Measurements from ENCODE around the gene SYP. TPM values are rescaled to one million over a fixed set of nuclear protein-coding genes. Genes with fewer than 3 reads are reported as not detected.

Gene SYP
- total RNA-seq (2014; rRNA removed; shearing (Covaris generic)), result 2.2 and 2.3 TPM in 2 replicates

DNA sequence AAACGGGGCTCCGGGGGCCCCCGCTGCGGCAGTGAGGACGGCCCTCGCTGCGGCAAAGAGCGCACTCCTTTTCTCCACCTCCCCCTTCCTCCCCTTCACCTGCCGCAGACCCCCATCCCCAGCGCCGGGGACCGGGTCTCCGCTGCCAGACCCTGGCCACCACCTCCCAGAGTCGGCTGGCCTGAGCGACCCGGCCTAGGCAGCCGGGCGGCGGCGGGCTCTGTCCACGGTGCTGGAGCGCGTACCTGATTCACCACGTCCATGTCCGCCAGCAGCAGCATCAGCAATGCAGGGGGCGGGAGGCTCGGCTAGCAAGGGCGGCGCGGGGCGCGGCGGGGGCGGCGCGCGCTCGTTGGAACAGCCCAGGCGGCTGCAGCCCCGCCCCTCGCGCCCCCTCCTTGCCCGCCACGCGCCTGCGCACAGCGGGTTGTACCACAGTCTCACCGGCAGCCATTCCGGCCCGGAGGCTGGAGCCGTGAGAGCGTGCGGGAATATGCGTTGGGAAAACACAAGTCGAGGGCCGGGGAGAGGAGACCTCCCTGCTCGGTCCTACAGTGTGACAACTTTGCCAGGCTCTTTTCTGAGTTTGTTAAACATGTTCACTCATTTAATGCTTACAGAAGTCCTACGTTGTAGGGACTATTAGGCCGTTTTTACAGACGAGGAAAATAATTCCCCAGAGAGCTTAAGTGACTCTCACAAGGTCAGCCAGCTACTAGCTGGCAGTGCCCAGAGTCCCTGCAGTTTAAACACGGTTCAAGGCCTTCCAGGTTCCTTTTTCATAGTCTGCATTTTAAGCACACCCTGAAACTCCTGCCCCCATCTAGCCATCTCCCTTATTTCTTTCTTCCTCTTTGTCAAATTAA is at the start of gene SYP:
Gene SYP, minus strand, starts transcription at position 288 of the 866 bp plus-strand sequence. Its CDS starts 7 bp downstream, at position 281.

DNA sequence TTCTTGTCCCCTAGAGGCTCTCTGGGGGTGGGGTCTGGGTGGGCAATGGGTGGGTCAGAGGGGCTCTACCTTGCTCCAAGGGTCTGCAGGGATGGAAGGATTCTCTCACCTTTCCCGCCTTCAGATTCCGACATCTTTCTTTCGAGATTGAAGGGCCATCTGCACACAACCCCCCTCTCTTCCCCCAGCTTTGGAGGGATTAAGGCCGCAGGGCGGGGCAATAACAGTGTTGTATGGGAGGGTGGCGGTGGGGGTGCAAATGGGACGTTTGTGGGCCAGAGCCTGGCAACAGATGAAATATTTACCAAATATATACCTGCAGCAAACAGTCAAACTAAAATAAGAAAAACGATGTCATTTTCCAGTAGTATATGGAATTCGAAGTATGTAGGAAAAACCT is 33.2 kb upstream of the SYP start, which contains the start of gene CACNA1F:
Gene CACNA1F, minus strand, starts transcription at position 165 of the 400 bp plus-strand sequence. Its CDS starts 31 bp downstream, at position 134.

DNA sequence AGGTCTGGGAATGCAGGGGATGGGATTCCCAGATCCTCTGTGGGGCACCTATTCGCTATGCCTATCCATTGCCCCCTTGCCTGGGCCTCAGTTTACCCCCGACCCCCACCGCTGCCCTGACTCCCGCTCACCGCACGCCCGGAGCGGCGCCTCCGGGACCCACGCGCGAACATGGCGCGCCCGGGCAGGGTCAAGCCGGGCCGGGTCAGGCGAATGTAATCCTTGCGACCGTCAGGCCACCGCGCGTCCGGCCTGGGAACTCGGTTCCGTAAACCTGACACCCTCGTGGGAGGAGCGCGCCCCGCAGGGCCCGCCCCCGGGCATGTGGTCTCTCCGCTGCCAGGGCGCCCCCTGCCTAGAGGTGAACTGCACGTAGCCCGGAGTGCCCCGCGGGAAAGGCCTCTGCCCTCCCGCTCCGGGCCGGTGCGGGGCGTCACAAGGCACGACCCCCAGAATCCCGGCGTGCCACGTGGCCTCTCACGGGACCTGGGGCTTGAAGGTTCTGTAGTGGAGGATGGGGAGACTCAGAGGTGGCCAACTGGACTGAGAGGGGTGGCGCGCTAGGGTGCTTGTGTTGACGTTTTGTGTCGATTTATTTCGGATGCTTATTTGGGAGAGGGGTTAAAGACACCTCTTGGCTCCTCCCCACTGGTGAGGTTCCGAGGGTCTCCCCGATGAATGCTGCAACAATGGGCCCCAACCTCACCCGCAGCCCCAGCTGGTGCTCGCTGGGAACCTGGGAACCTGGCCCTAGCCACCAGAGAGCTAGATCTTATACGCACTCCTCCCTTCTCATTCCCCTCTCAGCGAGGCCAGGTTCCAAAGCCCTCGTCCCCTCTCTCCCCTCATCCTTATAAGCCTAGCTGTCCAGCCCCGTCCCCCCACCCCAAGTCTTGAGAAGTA is 13.6 kb downstream of the SYP start, which contains the start of gene PRICKLE3:
Gene PRICKLE3, minus strand, starts transcription at position 249 of the 903 bp plus-strand sequence. Its CDS starts 76 bp downstream, at position 173.

DNA sequence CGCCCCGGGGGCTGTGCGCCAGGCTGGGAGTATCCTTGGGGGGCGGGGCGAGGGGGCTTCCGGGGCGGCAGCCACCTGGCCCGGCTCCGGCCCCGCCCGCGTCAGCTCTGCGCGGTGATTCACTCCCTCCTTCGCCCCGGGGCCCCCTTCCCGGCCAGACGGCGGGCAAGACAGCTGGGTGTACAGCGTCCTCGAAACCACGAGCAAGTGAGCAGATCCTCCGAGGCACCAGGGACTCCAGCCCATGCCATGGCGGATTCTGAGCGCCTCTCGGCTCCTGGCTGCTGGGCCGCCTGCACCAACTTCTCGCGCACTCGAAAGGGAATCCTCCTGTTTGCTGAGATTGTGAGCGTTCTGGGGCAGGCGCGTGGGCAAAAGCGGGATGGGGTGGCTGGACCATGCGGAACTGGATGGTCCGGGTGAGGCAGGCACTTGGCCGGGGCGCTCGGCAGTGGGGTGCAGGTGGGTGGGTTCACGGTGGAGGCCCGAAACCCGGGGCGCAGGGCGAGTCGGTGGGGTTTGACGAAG is 28.2 kb downstream of the SYP start, which contains the start of gene PLP2:
Gene PLP2, plus strand, starts transcription at position 147 of the 528 bp plus-strand sequence. Its CDS starts 103 bp downstream, at position 250.

GRCh38 chrX:49162620-49163019 is 37.4 kb downstream of the SYP start, which contains the start of gene MAGIX:
Gene MAGIX, plus strand, starts transcription at chrX:49162758. Its CDS starts 132 bp downstream, at chrX:49162890.

Small RNA genes within 50 kb of the gene (small RNA-seq; reads per million reads assigned to genes)
- gene RN7SL262P, result not detected

Other genes with a start within 250 kb of the SYP start
- gene OTUD5, start 242.6 kb downstream of the SYP start, total RNA-seq (2014; rRNA removed; shearing (Covaris generic)), result 54.6 and 60.1 TPM in 2 replicates
- gene KCND1, start 228.3 kb downstream of the SYP start, total RNA-seq (2014; rRNA removed; shearing (Covaris generic)), result 0.30 and 0.96 TPM in 2 replicates
- gene GRIPAP1, start 197.9 kb downstream of the SYP start, total RNA-seq (2014; rRNA removed; shearing (Covaris generic)), result 44.3 and 49.3 TPM in 2 replicates
- 41.4 and 48.1 TPM in 2 replicates for gene TFE3, start 156.8 kb downstream of the SYP start, total RNA-seq (2014; rRNA removed; shearing (Covaris generic))
- gene CCDC120, start 141.2 kb downstream of the SYP start, total RNA-seq (2014; rRNA removed; shearing (Covaris generic)), result 0.48 and 0.83 TPM in 2 replicates
- 17.2 and 19.5 TPM in 2 replicates for gene PRAF2, start 126.2 kb downstream of the SYP start, total RNA-seq (2014; rRNA removed; shearing (Covaris generic))
- gene WDR45, start 120.3 kb downstream of the SYP start, total RNA-seq (2014; rRNA removed; shearing (Covaris generic)), result 132 and 139 TPM in 2 replicates
- 44.0 and 46.9 TPM in 2 replicates for gene GPKOW, start 76.5 kb downstream of the SYP start, total RNA-seq (2014; rRNA removed; shearing (Covaris generic))
- gene MAGIX, start 37.4 kb downstream of the SYP start, total RNA-seq (2014; rRNA removed; shearing (Covaris generic)), result 3.5 and 6.1 TPM in 2 replicates
- 54.4 and 77.3 TPM in 2 replicates for gene PLP2, start 28.3 kb downstream of the SYP start, total RNA-seq (2014; rRNA removed; shearing (Covaris generic))
- gene PRICKLE3, start 13.8 kb downstream of the SYP start, total RNA-seq (2014; rRNA removed; shearing (Covaris generic)), result 9.5 and 10.4 TPM in 2 replicates
- not detected in 2 replicates for gene CACNA1F, start 33.1 kb upstream of the SYP start, total RNA-seq (2014; rRNA removed; shearing (Covaris generic))
- gene CCDC22, start 35.3 kb upstream of the SYP start, total RNA-seq (2014; rRNA removed; shearing (Covaris generic)), result 13.1 and 15.9 TPM in 2 replicates
- not detected in 2 replicates for gene FOXP3, start 64.5 kb upstream of the SYP start, total RNA-seq (2014; rRNA removed; shearing (Covaris generic))
- gene PPP1R3F, start 69.6 kb upstream of the SYP start, total RNA-seq (2014; rRNA removed; shearing (Covaris generic)), result 1.9 TPM in 2 replicates
- not detected in 2 replicates for gene GAGE10, start 103.5 kb upstream of the SYP start, total RNA-seq (2014; rRNA removed; shearing (Covaris generic))
- 0.57 and 12.5 TPM in 2 replicates for gene GAGE12J, start 121.8 kb upstream of the SYP start, total RNA-seq (2014; rRNA removed; shearing (Covaris generic))
- gene GAGE13, start 131.4 kb upstream of the SYP start, total RNA-seq (2014; rRNA removed; shearing (Covaris generic)), result 1.2 and 9.5 TPM in 2 replicates